ENCODE measurements around the gene DYNLRB1.

DYNLRB1 gene

GRCh38 chr20:34567892-34568865 lies 52.0 kb downstream of the DYNLRB1 start:
- no peak overlapping the region for H3K27ac Mint-ChIP-seq
- peaks cover 6% of the 10 kb centered on the region for H3K36me3 Mint-ChIP-seq (ENCODE audit: low read depth)
- H3K4me3 Mint-ChIP-seq, result no peak overlapping the region
- peaks cover 11% of the 10 kb centered on the region for H3K4me1 Mint-ChIP-seq (ENCODE audit: low read depth)
- H3K27me3 Mint-ChIP-seq (ENCODE audit: low read depth), result no peaks in the 10 kb centered on the region
- H3K9me3 Mint-ChIP-seq, result no peaks in the 10 kb centered on the region

DNA sequence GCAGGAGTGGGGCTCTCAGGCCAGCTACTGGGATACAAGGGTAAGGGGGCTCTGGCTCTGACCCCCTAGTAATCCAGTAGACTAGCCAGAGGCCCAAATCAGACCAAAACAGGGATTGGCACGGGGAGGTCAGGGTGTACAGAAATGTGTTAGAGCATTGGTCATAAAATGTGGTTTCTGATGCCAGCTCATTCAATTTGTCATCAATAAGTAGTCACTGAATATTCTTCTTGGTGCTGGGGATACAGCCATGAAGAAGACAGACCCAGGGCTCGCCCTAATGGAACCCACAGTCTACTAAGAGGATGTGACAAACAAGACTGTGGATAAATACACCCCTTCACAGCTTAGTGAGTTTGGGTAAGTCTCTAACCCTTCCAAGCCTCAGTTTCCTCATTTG lies 53.4 kb downstream of the DYNLRB1 start:
- Mint-ChIP-seq H3K27me3 (ENCODE audit: low read depth) (no peaks in the 10 kb centered on the region), H3K36me3 (ENCODE audit: low read depth) (peaks cover 9% of the 10 kb centered on the region), H3K4me1 (ENCODE audit: low read depth) (peaks cover 11% of the 10 kb centered on the region), H3K27ac (no peak overlapping the region), H3K9me3 (no peaks in the 10 kb centered on the region), H3K4me3 (no peak overlapping the region)

- Mint-ChIP-seq H3K9me3 (no peaks in the 10 kb centered on the region), H3K36me3 (ENCODE audit: low read depth) (peaks cover 12% of the 10 kb centered on the region), H3K4me1 (ENCODE audit: low read depth) (peaks cover 9% of the 10 kb centered on the region), H3K27ac (peak overlapping the region; percentile 63), H3K27me3 (ENCODE audit: low read depth) (no peaks in the 10 kb centered on the region), H3K4me3 (no peak overlapping the region)
Observed at GRCh38 chr20:34570859-34571306, 54.7 kb downstream of the DYNLRB1 start.

DNA sequence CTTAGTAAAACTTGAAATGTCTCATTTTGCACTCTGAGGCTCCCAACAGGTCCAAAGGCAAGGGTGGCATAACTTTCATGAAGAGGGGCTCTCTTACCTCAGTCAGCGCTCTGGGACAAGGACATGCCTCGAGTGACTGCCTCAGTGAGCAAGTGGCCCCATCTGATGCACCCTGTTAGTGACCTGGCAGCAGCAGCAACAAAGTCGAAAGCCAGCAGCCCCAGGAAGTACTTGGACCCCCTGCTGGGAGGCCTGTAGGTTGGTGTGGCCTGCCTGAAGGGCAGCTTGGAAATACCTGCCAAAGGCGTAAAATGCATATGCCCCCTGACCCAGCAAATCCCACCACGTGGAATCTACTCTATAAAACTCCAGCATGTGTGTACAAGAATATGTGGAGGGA lies 55.5 kb downstream of the DYNLRB1 start:
- Mint-ChIP-seq H3K4me1 (ENCODE audit: low read depth) (peaks cover 9% of the 10 kb centered on the region), H3K27me3 (ENCODE audit: low read depth) (no peaks in the 10 kb centered on the region), H3K36me3 (ENCODE audit: low read depth) (peaks cover 12% of the 10 kb centered on the region), H3K27ac (no peak overlapping the region), H3K9me3 (no peaks in the 10 kb centered on the region), H3K4me3 (no peak overlapping the region)

GRCh38 chr20:34573541-34574300 lies 57.5 kb downstream of the DYNLRB1 start:
- H3K36me3 Mint-ChIP-seq (ENCODE audit: low read depth), result peaks cover 11% of the 10 kb centered on the region
- H3K9me3 Mint-ChIP-seq, result no peaks in the 10 kb centered on the region
- H3K4me1 Mint-ChIP-seq (ENCODE audit: low read depth), result peaks cover 14% of the 10 kb centered on the region
- no peaks in the 10 kb centered on the region for H3K27me3 Mint-ChIP-seq (ENCODE audit: low read depth)
- H3K4me3 Mint-ChIP-seq, result no peak overlapping the region
- H3K27ac Mint-ChIP-seq, result no peak overlapping the region

GRCh38 chr20:34574426-34574825 lies 58.2 kb downstream of the DYNLRB1 start:
- H3K4me3 Mint-ChIP-seq, result no peak overlapping the region
- no peaks in the 10 kb centered on the region for H3K9me3 Mint-ChIP-seq
- peaks cover 15% of the 10 kb centered on the region for H3K4me1 Mint-ChIP-seq (ENCODE audit: low read depth)
- peaks cover 11% of the 10 kb centered on the region for H3K36me3 Mint-ChIP-seq (ENCODE audit: low read depth)
- no peaks in the 10 kb centered on the region for H3K27me3 Mint-ChIP-seq (ENCODE audit: low read depth)
- no peak overlapping the region for H3K27ac Mint-ChIP-seq

DNA sequence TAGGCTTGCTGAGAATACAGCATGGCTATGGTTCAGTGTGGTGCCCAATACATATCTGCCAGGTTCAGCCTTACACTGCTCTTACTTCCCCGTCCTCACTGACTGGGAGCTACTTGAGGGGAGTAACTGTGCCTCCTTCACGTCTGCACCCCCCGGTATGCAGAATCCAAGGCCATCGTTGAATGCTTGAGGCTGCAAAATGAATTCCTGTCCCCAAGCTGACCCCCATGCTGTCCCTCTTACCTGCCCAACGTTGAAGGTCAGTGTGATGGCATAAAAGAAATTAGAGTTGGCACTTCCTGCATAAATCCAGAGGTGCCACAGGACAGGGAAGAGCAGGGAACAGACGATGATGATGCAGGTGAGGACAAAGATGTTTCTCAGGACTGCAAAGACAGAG lies 58.6 kb downstream of the DYNLRB1 start:
- H3K27ac Mint-ChIP-seq, result no peak overlapping the region
- H3K36me3 Mint-ChIP-seq (ENCODE audit: low read depth), result peaks cover 13% of the 10 kb centered on the region

GRCh38 chr20:34575271-34575670 lies 59.0 kb downstream of the DYNLRB1 start:
- no peak overlapping the region for H3K27ac Mint-ChIP-seq
- H3K36me3 Mint-ChIP-seq (ENCODE audit: low read depth), result peaks cover 13% of the 10 kb centered on the region
- no peaks in the 10 kb centered on the region for H3K9me3 Mint-ChIP-seq
- peaks cover 24% of the 10 kb centered on the region for H3K4me1 Mint-ChIP-seq (ENCODE audit: low read depth)
- H3K27me3 Mint-ChIP-seq (ENCODE audit: low read depth), result no peaks in the 10 kb centered on the region
- no peak overlapping the region for H3K4me3 Mint-ChIP-seq

More for the DNA sequence above, 58.6 kb downstream of the DYNLRB1 start:
- H3K9me3 Mint-ChIP-seq, result no peaks in the 10 kb centered on the region
- H3K27me3 Mint-ChIP-seq (ENCODE audit: low read depth), result no peaks in the 10 kb centered on the region
- H3K4me3 Mint-ChIP-seq, result no peak overlapping the region
- peaks cover 19% of the 10 kb centered on the region for H3K4me1 Mint-ChIP-seq (ENCODE audit: low read depth)

DNA sequence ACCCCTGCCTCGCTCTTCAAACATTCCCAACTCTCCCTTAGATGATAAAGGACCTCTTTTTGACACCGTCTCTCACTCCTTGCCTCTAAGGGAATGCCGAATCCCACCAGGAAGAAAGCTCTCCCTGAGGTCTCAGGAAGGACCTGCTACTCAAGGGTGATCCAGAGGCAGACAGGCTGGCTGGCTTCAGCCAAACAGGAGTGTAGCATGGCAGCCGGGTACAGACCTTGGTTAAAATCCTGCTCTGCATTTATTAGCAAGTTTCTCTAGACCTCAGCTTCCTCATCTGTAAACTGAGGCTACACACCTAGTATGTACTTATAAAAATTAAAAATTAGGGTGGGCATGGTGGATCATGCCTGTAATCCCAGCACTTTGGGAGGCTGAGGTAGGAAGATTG lies 59.5 kb downstream of the DYNLRB1 start:
- no peaks in the 10 kb centered on the region for H3K9me3 Mint-ChIP-seq
- H3K27ac Mint-ChIP-seq, result no peak overlapping the region
- H3K4me1 Mint-ChIP-seq (ENCODE audit: low read depth), result peaks cover 27% of the 10 kb centered on the region
- peaks cover 14% of the 10 kb centered on the region for H3K36me3 Mint-ChIP-seq (ENCODE audit: low read depth)
- H3K4me3 Mint-ChIP-seq, result no peak overlapping the region
- H3K27me3 Mint-ChIP-seq (ENCODE audit: low read depth), result no peaks in the 10 kb centered on the region

- no peak overlapping the region for H3K4me3 Mint-ChIP-seq
- H3K9me3 Mint-ChIP-seq, result no peaks in the 10 kb centered on the region
- peaks cover 32% of the 10 kb centered on the region for H3K4me1 Mint-ChIP-seq (ENCODE audit: low read depth)
- no peaks in the 10 kb centered on the region for H3K27me3 Mint-ChIP-seq (ENCODE audit: low read depth)
- peaks cover 17% of the 10 kb centered on the region for H3K36me3 Mint-ChIP-seq (ENCODE audit: low read depth)
- H3K27ac Mint-ChIP-seq, result no peak overlapping the region
Observed at GRCh38 chr20:34577061-34577460, 60.8 kb downstream of the DYNLRB1 start.

DNA sequence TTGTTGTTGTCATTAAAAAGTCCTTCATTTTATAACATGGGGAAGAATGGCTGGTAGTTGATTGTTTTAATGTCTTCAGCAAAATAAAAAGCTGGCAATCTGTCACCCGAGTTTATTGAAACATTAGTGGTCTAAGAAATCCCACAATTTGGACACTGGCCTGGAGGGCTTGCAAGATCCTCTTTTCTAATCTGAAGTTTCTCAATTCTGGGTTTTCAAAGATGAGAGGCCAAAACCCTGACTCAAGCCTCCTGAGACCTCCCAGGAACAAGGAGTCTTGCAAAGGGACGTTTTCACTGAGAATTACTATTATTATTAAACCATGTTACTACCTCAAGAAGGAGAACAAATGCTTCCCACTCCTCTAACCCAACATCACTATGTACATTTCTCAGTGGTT lies 61.8 kb downstream of the DYNLRB1 start:
- peaks cover 37% of the 10 kb centered on the region for H3K4me1 Mint-ChIP-seq (ENCODE audit: low read depth)
- H3K36me3 Mint-ChIP-seq (ENCODE audit: low read depth), result peaks cover 17% of the 10 kb centered on the region
- H3K9me3 Mint-ChIP-seq, result no peaks in the 10 kb centered on the region
- H3K27me3 Mint-ChIP-seq (ENCODE audit: low read depth), result no peaks in the 10 kb centered on the region
- no peak overlapping the region for H3K27ac Mint-ChIP-seq
- H3K4me3 Mint-ChIP-seq, result no peak overlapping the region

DNA sequence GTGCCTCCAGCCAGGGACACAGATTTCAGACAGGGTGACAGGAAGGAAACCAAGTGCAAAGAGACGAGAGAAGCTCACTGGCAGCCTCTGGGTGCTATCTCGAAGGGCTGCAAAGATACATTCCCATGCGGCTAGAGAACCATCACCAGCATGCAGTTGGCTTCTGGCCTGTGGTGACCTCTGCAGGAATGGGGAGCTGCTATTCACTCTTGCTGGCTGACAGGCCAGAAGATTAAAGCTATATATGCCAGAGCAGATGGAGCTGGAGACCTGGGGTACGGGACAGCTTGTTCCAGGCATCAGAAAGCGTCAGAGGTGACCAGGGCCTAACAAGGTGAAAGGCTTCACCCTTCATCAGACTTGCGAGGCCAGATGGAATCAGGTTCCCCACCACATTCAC lies 62.3 kb downstream of the DYNLRB1 start:
- no peaks in the 10 kb centered on the region for H3K27me3 Mint-ChIP-seq (ENCODE audit: low read depth)
- no peaks in the 10 kb centered on the region for H3K9me3 Mint-ChIP-seq
- peaks cover 20% of the 10 kb centered on the region for H3K36me3 Mint-ChIP-seq (ENCODE audit: low read depth)
- no peak overlapping the region for H3K4me3 Mint-ChIP-seq
- peak overlapping the region; percentile 36 for H3K27ac Mint-ChIP-seq
- peaks cover 37% of the 10 kb centered on the region for H3K4me1 Mint-ChIP-seq (ENCODE audit: low read depth)

GRCh38 chr20:34579191-34579978 lies 63.2 kb downstream of the DYNLRB1 start:
- peaks cover 35% of the 10 kb centered on the region for H3K4me1 Mint-ChIP-seq (ENCODE audit: low read depth)
- H3K36me3 Mint-ChIP-seq (ENCODE audit: low read depth), result peaks cover 18% of the 10 kb centered on the region
- no peak overlapping the region for H3K4me3 Mint-ChIP-seq
- no peaks in the 10 kb centered on the region for H3K9me3 Mint-ChIP-seq
- H3K27me3 Mint-ChIP-seq (ENCODE audit: low read depth), result no peaks in the 10 kb centered on the region
- H3K27ac Mint-ChIP-seq, result peak overlapping the region; percentile 96
